ENCODE data around the gene GRHL1. TPM values are rescaled to one million over a fixed set of nuclear protein-coding genes. Genes with fewer than 3 reads are reported as not detected.

The GRHL1 gene
- total RNA-seq, 4 donors from 2014 or later, result 0.29 to 1.0 (median 0.75) TPM

DNA sequence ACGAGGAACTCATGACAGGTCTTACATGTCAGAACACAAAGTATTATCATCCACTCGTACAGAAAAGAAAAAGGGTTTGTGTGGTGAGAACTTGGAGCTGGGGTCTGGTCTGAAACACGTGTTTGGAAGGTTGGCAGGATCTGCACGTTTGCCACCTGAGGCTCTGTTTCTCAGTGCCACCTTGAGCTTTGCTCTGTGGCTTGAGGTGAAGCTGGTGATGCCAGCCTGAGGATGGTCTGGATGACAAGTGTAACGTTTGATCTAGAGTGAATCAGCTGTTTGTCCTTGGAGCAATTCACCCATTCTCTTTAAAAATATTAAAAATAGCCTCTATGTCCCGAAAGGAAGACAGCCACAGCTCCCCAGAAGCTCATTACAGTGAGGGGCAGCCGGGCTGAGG lies 46.4 kb downstream of the GRHL1 start:
- in situ Hi-C loops (cut with MboI; ENCODE audit: low sequenced_read_pairs in 4 of 4) (no loop called here), intact Hi-C loops (cut with DNase I; ENCODE audit: low total_unique reads) (no loop called here)
- Histone ChIP-seq H3K4me1 (peaks cover 9 to 18% of the 10 kb centered on the region in 2 donors), H3K27me3 (no peaks in the 10 kb centered on the region), H3K4me3 (no peak overlapping the region), H3K36me3 (no peaks in the 10 kb centered on the region), H3K27ac (peak overlapping the region in 1 of 4 donors; percentile 31), H3K9me3 (no peaks in the 10 kb centered on the region)
- ATAC-seq, result no peak
- DNase-seq, result no peak
- TF ChIP-seq POLR2A (IDR thresholded peaks at IDR 0.05) (no peak), CTCF (IDR thresholded peaks at IDR 0.05 in 4 of 5, conservative IDR thresholded peaks at IDR 0.05 in 1 of 5) (no peak)

DNA sequence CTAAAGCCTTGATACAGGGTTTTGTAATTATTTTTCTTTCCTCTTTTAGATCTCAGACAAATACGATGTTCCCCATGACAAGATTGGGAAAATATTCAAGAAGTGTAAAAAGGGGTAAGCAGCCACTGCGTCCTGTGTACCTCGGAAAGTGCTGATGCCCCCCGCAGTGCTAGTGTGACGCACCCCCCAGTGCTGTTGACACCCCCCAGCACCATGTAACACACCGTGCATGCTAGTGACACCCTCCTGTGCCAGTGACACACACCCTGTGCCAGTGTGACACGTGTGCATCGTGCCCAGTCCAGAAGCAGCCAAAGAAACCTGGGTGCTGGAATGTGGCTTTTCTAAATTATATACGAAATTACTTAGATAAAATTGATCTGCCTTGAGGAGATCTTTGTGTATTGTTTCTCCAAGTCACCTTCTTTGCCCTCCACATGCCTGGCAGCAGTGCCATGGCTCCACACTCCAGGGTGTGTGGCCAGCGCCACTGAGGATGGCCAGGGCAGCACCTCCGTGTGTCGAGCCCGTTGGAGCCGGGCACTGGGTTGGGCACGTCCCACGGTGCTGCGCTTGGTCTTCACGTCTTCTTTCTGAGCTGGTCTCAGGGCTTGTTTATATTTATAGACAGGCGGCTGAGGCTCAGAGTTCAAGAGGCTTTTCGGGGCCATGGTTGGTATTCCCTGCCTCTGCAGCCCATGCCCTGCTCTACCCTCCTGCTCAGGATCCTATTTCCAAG lies 47.6 kb downstream of the GRHL1 start:
- intact Hi-C loops (cut with DNase I; ENCODE audit: low total_unique reads), result no loop called here
- no peak for DNase-seq
- TF ChIP-seq POLR2A (IDR thresholded peaks at IDR 0.05) (no peak), CTCF (IDR thresholded peaks at IDR 0.05 in 4 of 5, conservative IDR thresholded peaks at IDR 0.05 in 1 of 5) (no peak)

GRCh38 chr2:9999693-10000092 lies 48.2 kb downstream of the GRHL1 start:
- DNase-seq, result no peak
- TF ChIP-seq POLR2A (IDR thresholded peaks at IDR 0.05) (no peak), CTCF (IDR thresholded peaks at IDR 0.05 in 4 of 5, conservative IDR thresholded peaks at IDR 0.05 in 1 of 5) (no peak)
- in situ Hi-C loops (cut with MboI; ENCODE audit: low sequenced_read_pairs in 4 of 4), result no loop called here
- Histone ChIP-seq H3K36me3 (no peaks in the 10 kb centered on the region), H3K27ac (no peak overlapping the region), H3K9me3 (no peaks in the 10 kb centered on the region), H3K27me3 (no peaks in the 10 kb centered on the region), H3K4me1 (peaks cover 0 to 7% of the 10 kb centered on the region in 2 donors), H3K4me3 (no peak overlapping the region)
- intact Hi-C loops (cut with DNase I; ENCODE audit: low total_unique reads), result no loop called here
- ATAC-seq, result no peak

More for the DNA sequence above, 47.6 kb downstream of the GRHL1 start:
- in situ Hi-C loops (cut with MboI; ENCODE audit: low sequenced_read_pairs in 4 of 4), result no loop called here
- Histone ChIP-seq H3K27ac (no peak overlapping the region), H3K4me1 (peaks cover under 1 to 7% of the 10 kb centered on the region in 2 donors), H3K27me3 (no peaks in the 10 kb centered on the region), H3K4me3 (no peak overlapping the region), H3K9me3 (no peaks in the 10 kb centered on the region), H3K36me3 (no peaks in the 10 kb centered on the region)
- ATAC-seq, result no peak

- Histone ChIP-seq H3K4me1 (peaks cover 0 to 7% of the 10 kb centered on the region in 2 donors), H3K4me3 (no peak overlapping the region), H3K9me3 (no peaks in the 10 kb centered on the region), H3K27me3 (no peaks in the 10 kb centered on the region), H3K36me3 (no peaks in the 10 kb centered on the region), H3K27ac (no peak overlapping the region)
- no peak for ATAC-seq
- intact Hi-C loops (cut with DNase I; ENCODE audit: low total_unique reads), result no loop called here
- TF ChIP-seq CTCF (IDR thresholded peaks at IDR 0.05 in 4 of 5, conservative IDR thresholded peaks at IDR 0.05 in 1 of 5), result no peak
- no peak for TF ChIP-seq POLR2A (IDR thresholded peaks at IDR 0.05)
- DNase-seq, result no peak
- in situ Hi-C loops (cut with MboI; ENCODE audit: low sequenced_read_pairs in 4 of 4), result no loop called here
These were observed 49.0 kb downstream of the GRHL1 start for GRCh38 chr2:10000541-10000940.
